Right atrium auricular region (tissue), 2 donors: ENCODE results near the gene ATG7. TPM values are rescaled to one million over a fixed set of nuclear protein-coding genes. Genes with fewer than 3 reads are reported as not detected.
"Not testable (repeated sequence)": the region's sequence is repeated elsewhere in the genome, so short reads cannot be mapped to it uniquely, and the experiment has no call there.

ENCODE experiments used
- DNase-seq: peaks from one replicate; pipeline ENCODE4 v3.0.0-alpha.2; 2019; ENCODE audit warnings: low spot score
- H3K27ac ChIP-seq, 2 donors: fragments of 200-600 bp; sonication (generic); 1 replicate in 1 of 2; 2 replicates in 1 of 2; pipeline ENCODE4 v1.5.1; 2016 to 2019
- H3K27me3 ChIP-seq, 2 donors: fragments of 200-600 bp; sonication (generic); one replicate each; pipeline versions ENCODE4 v1.5.1 to v1.6.0; 2017 to 2019
- H3K36me3 ChIP-seq: fragments of 200-600 bp; sonication (generic); one replicate; pipeline ENCODE4 v1.5.1; 2016
- H3K4me1 ChIP-seq, 2 donors: fragments of 200-600 bp; sonication (generic); one replicate each; pipeline versions ENCODE4 v1.5.1 to v1.6.0; 2017 to 2019
- H3K4me3 ChIP-seq, 2 donors: fragments of 200-600 bp; sonication (generic); 1 replicate in 1 of 2; 2 replicates in 1 of 2; pipeline ENCODE4 v1.5.1; 2017 to 2019; ENCODE audit warnings: mild to moderate bottlenecking in 1 of 2, moderate library complexity in 1 of 2
- H3K9me3 ChIP-seq, 2 donors: fragments of 200-600 bp; sonication (generic); one replicate each; pipeline ENCODE4 v1.5.1; 2019
- total RNA-seq, 2 donors: library from RNA; depleted of rRNA; stranded (reverse); fragments of >200 nt; gene quantifications; one replicate each; pipeline ENCODE4 v1.1.0, GENCODE V29; 2016
- TF ChIP-seq, protein P1 (sequence below), 2 donors: fragments of 200-600 bp; sonication (generic); IDR thresholded peaks; one replicate each; pipeline ENCODE4 v1.5.1; 2019; ENCODE audit warnings: antibody characterized with exemption in 2 of 2

The ATG7 gene
- total RNA-seq, 2 donors from 2014 or later, result 15.2 to 23.8 TPM

DNA sequence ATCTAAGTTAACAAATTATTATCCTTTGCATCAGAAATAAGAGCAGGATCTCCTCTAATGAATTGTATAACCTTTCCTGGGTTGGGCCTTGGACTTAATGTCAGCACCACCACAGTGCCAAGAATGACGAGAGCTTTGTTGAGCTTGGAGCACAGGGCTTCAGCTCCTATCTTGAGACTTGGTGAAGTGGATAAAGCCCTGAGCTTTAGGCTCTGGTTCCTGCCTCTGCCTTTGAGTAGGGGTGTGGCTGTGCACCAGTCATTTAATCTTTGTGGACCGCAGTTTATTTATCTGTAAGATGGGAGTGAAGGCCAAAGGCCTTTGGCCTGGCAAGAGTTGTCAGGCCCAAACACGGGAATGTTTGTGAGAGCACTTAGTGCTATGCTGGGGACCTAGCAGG, 209.4 kb downstream of the ATG7 start:
- Histone ChIP-seq H3K36me3 (no peaks in the 10 kb centered on the region), H3K9me3 (no peaks in the 10 kb centered on the region), H3K4me3 (no peak overlapping the region), H3K27ac (peak overlapping the region; percentile 55 to 59), H3K4me1 (peaks cover 0 to 46% of the 10 kb centered on the region in 2 donors), H3K27me3 (no peaks in the 10 kb centered on the region)
- DNase-seq, result peak; percentile 78
- TF ChIP-seq, protein P1, sequence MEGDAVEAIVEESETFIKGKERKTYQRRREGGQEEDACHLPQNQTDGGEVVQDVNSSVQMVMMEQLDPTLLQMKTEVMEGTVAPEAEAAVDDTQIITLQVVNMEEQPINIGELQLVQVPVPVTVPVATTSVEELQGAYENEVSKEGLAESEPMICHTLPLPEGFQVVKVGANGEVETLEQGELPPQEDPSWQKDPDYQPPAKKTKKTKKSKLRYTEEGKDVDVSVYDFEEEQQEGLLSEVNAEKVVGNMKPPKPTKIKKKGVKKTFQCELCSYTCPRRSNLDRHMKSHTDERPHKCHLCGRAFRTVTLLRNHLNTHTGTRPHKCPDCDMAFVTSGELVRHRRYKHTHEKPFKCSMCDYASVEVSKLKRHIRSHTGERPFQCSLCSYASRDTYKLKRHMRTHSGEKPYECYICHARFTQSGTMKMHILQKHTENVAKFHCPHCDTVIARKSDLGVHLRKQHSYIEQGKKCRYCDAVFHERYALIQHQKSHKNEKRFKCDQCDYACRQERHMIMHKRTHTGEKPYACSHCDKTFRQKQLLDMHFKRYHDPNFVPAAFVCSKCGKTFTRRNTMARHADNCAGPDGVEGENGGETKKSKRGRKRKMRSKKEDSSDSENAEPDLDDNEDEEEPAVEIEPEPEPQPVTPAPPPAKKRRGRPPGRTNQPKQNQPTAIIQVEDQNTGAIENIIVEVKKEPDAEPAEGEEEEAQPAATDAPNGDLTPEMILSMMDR (IDR thresholded peaks at IDR 0.05), result no peak

- TF ChIP-seq, protein P1 (IDR thresholded peaks at IDR 0.05), result no peak
- H3K9me3 ChIP-seq, result no peaks in the 10 kb centered on the region
Measured at GRCh38 chr3:11482021-11482420, 209.8 kb downstream of the ATG7 start.

DNA sequence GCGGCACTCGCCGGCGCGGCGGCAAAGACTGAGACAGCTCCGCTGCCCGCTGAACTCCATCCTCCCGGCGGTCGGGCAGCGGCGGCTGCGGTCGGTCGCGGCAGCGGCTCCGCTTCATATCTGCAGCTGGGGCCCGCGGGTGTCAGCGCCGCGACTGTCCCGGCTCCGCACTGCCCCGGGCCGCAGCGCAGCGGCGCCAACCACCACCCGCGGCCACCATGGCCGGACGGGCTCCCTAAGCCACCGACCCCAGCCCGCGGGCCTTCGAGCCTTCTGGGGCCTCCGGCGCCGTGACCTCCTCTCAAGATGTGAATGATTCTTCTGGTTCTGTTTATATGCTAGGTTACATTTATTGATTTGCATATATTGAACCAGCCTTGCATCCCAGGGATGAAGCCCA, 216.2 kb downstream of the ATG7 start:
- not testable (repeated sequence) for H3K27me3 ChIP-seq, H3K36me3 ChIP-seq, DNase-seq, H3K9me3 ChIP-seq, H3K4me1 ChIP-seq, H3K4me3 ChIP-seq, H3K27ac ChIP-seq

More at GRCh38 chr3:11482021-11482420, 209.8 kb downstream of the ATG7 start:
- DNase-seq, result peak; percentile 78
- Histone ChIP-seq H3K4me1 (peaks cover 0 to 41% of the 10 kb centered on the region in 2 donors), H3K27me3 (no peaks in the 10 kb centered on the region), H3K4me3 (no peak overlapping the region), H3K36me3 (no peaks in the 10 kb centered on the region), H3K27ac (peak overlapping the region; percentile 55 to 59)

DNA sequence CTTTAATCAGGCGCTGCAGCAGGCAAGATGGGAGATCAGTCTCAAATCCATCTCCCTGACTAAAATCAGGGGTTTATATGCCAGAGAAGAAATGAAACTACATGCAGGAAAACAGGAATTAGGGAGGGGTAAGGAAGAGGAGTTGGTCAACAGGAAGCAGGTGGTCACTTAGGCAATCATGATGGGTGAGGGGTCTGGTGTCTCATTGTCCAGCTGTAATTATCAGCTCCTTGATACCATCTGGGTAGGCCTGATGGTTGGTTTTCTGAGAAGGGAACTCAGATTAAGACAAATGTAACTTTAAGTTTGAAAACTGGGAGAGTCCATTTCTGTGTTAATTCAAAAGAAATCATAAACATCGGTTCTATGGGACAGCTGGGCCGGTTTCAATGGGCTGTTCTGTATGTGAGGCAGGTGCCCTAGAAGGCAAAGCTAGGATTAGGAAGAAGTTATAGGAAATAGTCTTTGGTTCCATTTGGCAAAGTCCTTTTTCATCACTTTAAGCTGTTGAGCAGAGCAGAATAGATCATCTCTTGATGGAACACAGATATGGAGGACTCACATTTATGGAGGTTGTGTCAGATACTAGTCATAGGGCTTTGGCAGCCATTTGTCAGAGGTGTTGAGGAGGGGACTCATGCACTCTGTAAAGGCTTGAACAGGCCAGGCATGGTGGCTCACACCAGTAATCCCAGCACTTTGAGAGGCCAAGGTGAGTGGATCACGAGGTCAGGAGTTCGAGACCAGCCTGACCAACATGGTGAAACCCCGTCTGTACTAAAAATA, 222.1 kb downstream of the ATG7 start:
- H3K27ac ChIP-seq, result no peak overlapping the region
- TF ChIP-seq, protein P1 (IDR thresholded peaks at IDR 0.05), result no peak

DNA sequence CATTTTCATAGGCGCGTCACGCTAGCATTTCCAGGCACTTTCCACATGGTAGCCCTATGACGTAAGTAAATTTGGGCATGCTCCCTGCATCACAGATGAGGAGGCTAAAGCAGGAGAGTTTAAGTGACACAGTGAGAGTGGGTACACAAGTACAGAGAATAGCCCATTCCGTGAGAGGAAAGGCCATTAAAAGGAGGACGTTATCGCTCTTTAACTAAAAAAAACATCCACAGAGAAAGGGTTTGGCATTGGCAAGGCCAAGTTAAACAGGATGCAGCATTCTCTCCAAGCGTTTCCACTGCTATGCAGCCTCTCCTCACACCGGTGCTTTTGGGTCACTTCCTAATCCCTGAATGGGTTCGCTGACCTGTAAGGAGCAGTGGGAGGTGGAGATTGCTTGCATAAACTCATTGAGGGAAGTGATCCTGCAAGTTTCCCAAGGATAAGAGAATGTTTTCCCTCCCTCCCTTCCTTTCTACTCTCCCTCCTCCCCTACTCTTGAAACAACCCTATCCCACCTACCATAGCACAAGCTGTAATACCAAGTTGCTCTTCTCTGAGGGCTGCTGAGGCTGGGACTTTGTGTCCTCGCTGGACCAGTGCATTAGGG, 223.9 kb downstream of the ATG7 start:
- H3K27me3 ChIP-seq, result no peaks in the 10 kb centered on the region
- TF ChIP-seq, protein P1 (IDR thresholded peaks at IDR 0.05), result no peak
- H3K4me1 ChIP-seq, result peaks cover 0 to 24% of the 10 kb centered on the region in 2 donors
- no peak for DNase-seq
- H3K9me3 ChIP-seq, result no peaks in the 10 kb centered on the region
- no peak overlapping the region for H3K4me3 ChIP-seq
- no peaks in the 10 kb centered on the region for H3K36me3 ChIP-seq
- peak overlapping the region in 1 of 2 donors; percentile 17 for H3K27ac ChIP-seq

More for the DNA sequence above, 222.1 kb downstream of the ATG7 start:
- no peak for DNase-seq
- Histone ChIP-seq H3K4me1 (peaks cover 0 to 23% of the 10 kb centered on the region in 2 donors), H3K36me3 (no peaks in the 10 kb centered on the region), H3K4me3 (no peak overlapping the region), H3K9me3 (no peaks in the 10 kb centered on the region), H3K27me3 (no peaks in the 10 kb centered on the region)

GRCh38 chr3:11498177-11498576, 226.0 kb downstream of the ATG7 start:
- peaks cover 0 to 24% of the 10 kb centered on the region in 2 donors for H3K4me1 ChIP-seq
- DNase-seq, result no peak
- peak overlapping the region in 1 of 2 donors; percentile 46 for H3K27ac ChIP-seq
- H3K9me3 ChIP-seq, result no peaks in the 10 kb centered on the region
- no peak overlapping the region for H3K4me3 ChIP-seq
- no peaks in the 10 kb centered on the region for H3K36me3 ChIP-seq
- H3K27me3 ChIP-seq, result no peaks in the 10 kb centered on the region
- TF ChIP-seq, protein P1 (IDR thresholded peaks at IDR 0.05), result no peak
